Measurements from ENCODE around the gene FFAR2. TPM values are rescaled to one million over a fixed set of nuclear protein-coding genes. Genes with fewer than 3 reads are reported as not detected.
"Not testable (repeated sequence)": the region's sequence is repeated elsewhere in the genome, so short reads cannot be mapped to it uniquely, and the experiment has no call there.

Gene FFAR2
- not detected for total RNA-seq
- polyA plus RNA-seq: not detected
- total RNA-seq: 0 reads per million in 6 experiments

DNA sequence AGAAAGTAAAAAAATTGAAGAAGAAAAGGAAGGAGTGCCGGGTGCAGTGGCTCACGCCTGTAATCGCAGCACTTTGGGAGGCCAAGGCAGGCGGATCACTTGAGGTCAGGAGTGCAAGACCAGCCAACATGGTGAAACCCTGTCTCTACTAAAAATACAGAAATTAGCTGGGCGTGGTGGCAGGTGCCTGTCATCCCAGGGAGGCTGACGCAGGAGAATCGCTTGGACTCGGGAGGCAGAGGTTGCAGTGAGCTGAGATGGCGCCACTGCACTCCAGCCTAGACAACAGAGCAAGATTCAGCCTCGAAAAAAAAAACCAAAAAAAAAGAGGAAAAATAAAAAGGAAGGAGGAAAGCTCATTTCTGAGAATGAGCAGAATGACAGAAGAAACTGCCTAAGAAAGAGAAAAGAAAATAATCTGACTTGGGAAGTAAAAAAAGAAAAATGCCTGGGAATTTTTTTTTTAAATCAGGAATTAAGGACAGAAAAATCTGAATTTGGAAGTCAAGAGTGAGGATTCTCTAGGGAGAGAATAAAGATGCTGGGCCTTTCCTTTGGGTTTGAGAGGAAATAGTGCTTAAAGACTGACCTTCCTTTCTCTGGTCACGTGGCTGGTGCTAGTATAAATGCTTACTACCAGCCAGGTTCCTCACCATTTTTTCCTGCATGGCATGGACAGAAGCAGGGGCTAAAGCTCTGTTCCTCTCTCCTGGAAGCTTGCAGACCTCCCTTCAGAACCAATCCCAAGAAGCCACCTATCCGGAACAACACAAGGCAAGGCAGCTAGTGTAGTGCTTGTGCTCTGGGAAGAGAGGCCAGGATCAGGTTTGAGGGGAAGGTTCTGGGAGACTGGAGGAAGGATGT, at the start of gene FFAR2:
Gene FFAR2 (plus strand): TSS at position 652 of the 864 bp plus-strand sequence. CDS start 1,458 bp downstream, outside the sequence.
- no peaks in the 10 kb centered on the region for H3K9me3 Mint-ChIP-seq
- peaks cover 17 to 63% (median 29%) of the 10 kb centered on the region in 4 donors for H3K4me1 Mint-ChIP-seq
- peaks cover 5 to 42% (median 16%) of the 10 kb centered on the region in 5 donors for H3K27me3 Mint-ChIP-seq
- peak within 1 kb of the TSS in 7 of 10 donors; percentile 2 to 79 (median 18) for H3K27ac Mint-ChIP-seq
- DNase-seq (no peak), ATAC-seq (no peak)
- peaks cover 0 to 3% (median 0%) of the 10 kb centered on the region in 3 donors for H3K36me3 Mint-ChIP-seq
- POLR2A ChIA-PET: interaction anchor here (0.6 kb wide), 1 partner anchor 443 kb away, joined by 3 read pairs; no protein-coding TSS in a partner anchor
- peak within 1 kb of the TSS in 1 of 10 donors; percentile 16 for H3K4me3 Mint-ChIP-seq

DNA sequence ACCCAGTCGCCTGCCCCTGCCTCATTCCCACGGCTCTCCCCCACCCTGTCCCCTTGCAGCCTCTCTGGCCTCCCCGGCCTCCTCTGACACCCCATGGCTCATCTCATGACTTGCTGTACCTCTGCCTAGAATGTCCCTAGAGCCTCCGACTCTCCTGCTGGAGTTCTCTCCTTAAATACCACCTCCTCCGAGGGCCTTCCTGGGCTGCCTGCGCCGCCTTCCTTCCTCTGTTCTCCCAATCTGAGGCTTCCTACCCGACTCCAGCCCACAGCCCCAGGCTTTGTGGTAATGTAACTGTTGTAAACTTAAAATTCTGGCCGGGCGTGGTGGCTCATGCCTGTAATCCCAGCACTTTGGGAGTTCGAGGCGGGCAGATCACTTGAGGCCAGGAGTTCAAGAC, 49.5 kb upstream of the FFAR2 start:
- H3K27ac Mint-ChIP-seq: no peak overlapping the region
- H3K36me3 Mint-ChIP-seq: no peaks in the 10 kb centered on the region
- H3K27me3 Mint-ChIP-seq: peaks cover 2 to 10% (median 4%) of the 10 kb centered on the region in 5 donors
- DNase-seq (no peak), ATAC-seq (no peak)
- no peaks in the 10 kb centered on the region for H3K9me3 Mint-ChIP-seq
- no peak overlapping the region for H3K4me3 Mint-ChIP-seq
- POLR2A ChIA-PET: no interaction called here
- peaks cover 0 to 2% (median 0%) of the 10 kb centered on the region in 4 donors for H3K4me1 Mint-ChIP-seq

DNA sequence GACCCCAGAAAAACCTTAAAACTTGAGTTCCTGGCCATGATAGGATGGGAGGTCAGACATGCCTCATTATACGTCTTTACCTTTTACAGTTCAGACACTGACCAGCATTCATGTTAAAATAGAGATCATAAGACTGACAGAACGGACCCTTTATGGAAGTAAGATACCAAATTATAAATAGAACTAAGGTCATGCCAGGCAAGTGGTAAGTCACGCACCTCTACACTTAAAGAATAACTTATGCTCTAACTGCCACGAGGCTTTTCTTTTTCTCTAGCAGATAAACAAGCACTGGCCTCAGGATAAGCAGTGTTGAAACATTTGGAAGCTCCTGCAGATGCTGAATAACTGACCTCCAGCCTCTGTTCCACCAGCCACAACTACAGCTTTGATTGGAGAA, 48.8 kb upstream of the FFAR2 start:
- H3K27ac Mint-ChIP-seq: no peak overlapping the region
- DNase-seq (no peak), ATAC-seq (no peak)
- POLR2A ChIA-PET: no interaction called here
- H3K9me3 Mint-ChIP-seq: no peaks in the 10 kb centered on the region
- H3K27me3 Mint-ChIP-seq: peaks cover 2 to 10% (median 4%) of the 10 kb centered on the region in 5 donors
- H3K36me3 Mint-ChIP-seq: no peaks in the 10 kb centered on the region
- H3K4me3 Mint-ChIP-seq: no peak overlapping the region
- H3K4me1 Mint-ChIP-seq: peaks cover 0 to 2% (median 0%) of the 10 kb centered on the region in 4 donors

DNA sequence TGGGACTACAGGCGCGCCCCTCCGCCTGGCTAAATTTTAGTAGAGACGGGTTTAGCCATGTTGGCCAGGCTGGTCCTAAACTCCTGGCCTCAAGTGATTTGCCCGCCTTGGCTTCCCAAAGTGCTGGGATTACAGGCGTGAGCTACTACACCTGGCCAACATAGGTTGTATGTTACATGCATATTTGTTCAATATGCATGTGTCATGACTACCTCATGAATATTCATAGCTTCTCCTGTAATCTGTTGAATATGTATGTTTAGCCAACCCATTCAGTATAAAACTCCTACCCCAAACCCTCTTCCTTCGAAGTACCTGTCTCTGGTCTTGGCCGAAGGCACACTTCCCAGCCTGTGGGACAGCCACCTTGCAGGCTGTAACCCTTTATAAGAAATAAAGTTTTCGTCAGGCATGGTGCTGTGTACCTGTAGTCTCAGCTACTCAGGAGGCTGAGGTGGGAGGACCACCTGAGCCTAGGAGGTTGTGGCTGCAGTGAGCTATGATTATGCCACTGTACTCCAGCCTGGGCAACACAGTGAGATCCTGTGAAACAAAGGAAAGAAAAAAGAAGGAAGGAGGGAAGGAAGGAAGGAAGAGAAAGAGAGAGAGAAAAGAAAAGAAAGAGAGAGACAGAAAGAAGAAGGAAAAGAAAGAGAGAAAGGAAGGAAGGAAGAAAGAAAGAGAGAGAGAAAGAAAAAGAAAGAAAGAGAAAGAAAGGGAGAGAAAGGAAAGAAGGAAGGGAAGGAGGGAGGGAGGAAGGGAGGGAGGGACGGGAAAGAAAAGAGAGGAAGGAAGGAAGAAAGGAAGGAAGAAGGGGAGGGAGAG, 47.9 kb upstream of the FFAR2 start:
- Mint-ChIP-seq H3K27me3 (peaks cover 2 to 10% (median 4%) of the 10 kb centered on the region in 5 donors), H3K36me3 (no peaks in the 10 kb centered on the region), H3K27ac (peak overlapping the region in 3 of 10 donors; percentile 11 to 77 (median 63)), H3K4me1 (peaks cover 0 to 2% (median 0%) of the 10 kb centered on the region in 4 donors), H3K4me3 (no peak overlapping the region), H3K9me3 (no peaks in the 10 kb centered on the region)
- no peak for DNase-seq
- ATAC-seq: no peak
- POLR2A ChIA-PET: no interaction called here

DNA sequence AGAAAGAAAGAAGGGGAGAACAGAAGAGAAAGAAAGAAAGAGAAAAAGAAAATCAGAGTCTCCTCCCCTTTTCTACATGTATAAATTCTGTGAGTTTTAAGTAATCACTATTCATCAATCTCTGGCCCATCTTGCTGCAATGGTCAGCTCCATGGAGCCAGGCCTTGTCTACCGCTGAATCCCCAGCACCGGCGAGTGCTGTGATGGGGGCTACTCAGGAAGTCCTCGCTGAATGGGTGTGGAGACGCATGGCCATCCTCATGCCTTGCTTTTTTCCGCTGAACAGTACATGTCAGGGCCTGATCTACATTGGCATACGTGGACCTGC, 47.3 kb upstream of the FFAR2 start:
- Mint-ChIP-seq H3K9me3 (no peaks in the 10 kb centered on the region), H3K4me1 (no peaks in the 10 kb centered on the region), H3K36me3 (no peaks in the 10 kb centered on the region), H3K27me3 (peaks cover 2 to 10% (median 4%) of the 10 kb centered on the region in 5 donors), H3K27ac (peak overlapping the region in 1 of 10 donors; percentile 63), H3K4me3 (no peak overlapping the region)
- POLR2A ChIA-PET: no interaction called here
- ATAC-seq (no peak), DNase-seq (no peak)

DNA sequence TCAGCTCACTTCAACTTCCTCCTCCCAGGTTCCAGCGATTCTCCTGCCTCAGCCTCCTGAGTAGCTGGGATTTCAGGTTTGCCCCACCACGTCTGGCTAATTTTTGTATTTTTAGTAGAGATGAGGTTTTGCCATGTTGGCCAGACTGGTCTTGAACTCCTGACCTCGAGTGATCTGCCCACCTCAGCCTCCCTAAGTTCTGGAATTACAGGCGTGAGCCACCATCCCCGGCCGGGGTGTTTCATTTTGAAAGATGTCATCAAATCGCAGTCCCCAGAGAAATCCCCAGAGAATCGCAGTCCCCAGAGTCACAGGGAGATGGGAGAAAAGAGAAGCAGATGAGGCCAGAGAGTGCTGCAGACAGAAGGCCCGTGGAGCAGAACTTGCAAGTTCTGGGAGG, 46.6 kb upstream of the FFAR2 start:
- peak overlapping the region in 1 of 10 donors; percentile 41 for H3K27ac Mint-ChIP-seq
- ATAC-seq, H3K4me3 Mint-ChIP-seq, DNase-seq, H3K4me1 Mint-ChIP-seq, H3K27me3 Mint-ChIP-seq, H3K9me3 Mint-ChIP-seq, H3K36me3 Mint-ChIP-seq, POLR2A ChIA-PET: not testable (repeated sequence)

DNA sequence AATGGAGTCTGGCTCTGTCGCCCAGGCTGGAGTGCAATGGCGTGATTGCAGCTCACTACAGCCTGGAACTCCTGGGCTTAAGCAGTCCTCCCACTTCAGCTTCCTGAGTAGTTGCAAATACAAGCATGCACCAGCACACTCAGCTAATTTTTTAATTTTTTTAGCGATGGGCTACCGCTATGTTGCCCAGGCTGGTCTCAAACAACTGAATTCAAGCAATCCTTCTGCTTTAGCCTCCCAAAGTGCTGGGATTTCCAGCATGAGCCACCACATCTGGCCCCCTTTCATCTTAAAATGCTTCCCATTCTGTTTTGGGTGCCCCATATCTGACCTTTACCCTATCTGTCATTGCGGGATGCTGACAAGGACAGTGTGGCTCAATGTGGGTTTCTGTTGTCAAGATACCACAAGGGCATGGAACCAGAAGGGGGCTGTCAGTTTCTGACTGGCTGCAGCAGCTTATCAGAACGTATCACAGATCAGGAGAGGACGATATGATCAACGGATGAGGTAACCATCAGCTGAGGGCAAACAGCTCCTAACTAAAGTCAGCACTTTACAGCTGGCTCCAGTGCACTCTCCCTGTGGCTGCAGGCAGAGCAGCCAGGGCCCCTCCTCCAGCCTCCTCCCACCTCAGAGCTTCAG, 44.8 kb upstream of the FFAR2 start:
- POLR2A ChIA-PET: interaction anchor here (1.3 kb wide), 1 partner anchor 9 kb away, joined by 3 read pairs; no protein-coding TSS in a partner anchor
- no peaks in the 10 kb centered on the region for H3K9me3 Mint-ChIP-seq

DNA sequence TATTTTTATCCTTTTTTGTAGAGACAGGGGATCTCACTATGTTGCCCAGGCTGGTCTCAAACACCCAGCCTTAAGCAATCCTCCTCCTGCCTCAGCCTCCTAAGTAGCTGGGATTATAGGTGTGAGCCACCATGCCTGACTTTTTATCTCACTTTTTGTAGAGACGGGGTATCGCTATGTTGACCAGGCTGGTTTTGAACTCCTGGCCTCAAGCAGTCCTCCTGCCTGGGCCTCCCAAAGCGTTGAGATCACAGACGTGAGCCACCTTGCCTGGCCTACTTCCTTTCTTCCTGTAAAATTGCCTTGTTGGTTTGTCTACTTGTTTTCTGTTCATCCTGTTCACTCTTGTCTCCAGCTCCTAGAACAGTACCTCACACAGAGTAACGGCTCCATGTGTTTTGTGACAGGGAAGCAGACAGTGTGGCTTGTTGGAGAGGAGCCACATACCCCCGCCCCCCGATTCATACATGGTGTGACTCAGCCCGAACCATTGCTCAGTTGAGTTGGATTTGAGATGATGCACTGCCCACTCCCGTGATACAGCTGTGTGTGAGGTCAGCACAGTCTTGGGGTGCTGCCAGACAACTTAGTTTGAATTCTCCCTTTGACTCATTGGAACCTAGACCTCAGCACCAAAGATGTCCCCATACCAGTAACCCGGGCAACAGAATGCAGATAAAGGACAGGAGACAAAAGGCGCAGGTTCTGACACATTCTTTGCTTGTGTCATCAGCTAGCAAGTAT, 43.0 kb upstream of the FFAR2 start:
- no peaks in the 10 kb centered on the region for H3K36me3 Mint-ChIP-seq
- POLR2A ChIA-PET: interaction anchor here (0.7 kb wide), 1 partner anchor 162 kb away, joined by 5 read pairs; no protein-coding TSS in a partner anchor
- ATAC-seq: no peak

More for the DNA sequence above, 44.8 kb upstream of the FFAR2 start:
- Mint-ChIP-seq H3K27ac (no peak overlapping the region), H3K36me3 (no peaks in the 10 kb centered on the region), H3K27me3 (peaks cover 2 to 9% (median 4%) of the 10 kb centered on the region in 5 donors), H3K4me1 (peaks cover 0 to 2% (median 0%) of the 10 kb centered on the region in 4 donors), H3K4me3 (no peak overlapping the region)
- DNase-seq: no peak
- no peak for ATAC-seq

DNA sequence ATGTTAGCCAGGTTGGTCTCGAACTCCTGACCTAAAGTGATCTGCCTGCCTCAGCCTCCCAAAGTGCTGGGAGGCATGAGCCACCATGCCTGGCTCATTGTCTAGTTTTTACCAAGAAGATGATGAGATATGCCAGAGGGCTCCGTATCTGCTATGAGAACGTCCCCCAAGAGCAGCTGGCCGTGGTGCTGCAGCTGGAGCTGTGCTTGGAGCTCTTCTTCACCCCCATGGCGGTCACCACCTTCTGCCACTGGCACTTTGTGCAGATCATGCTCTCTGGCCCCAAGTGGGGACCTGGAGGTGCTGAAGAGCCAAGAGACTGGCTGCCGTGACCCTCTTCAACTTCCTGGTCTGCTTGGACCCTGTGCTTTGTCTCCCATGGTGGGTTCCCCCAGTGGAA, 40.4 kb upstream of the FFAR2 start:
- Mint-ChIP-seq H3K36me3 (no peaks in the 10 kb centered on the region), H3K4me1 (peaks cover 0 to 10% (median 0%) of the 10 kb centered on the region in 4 donors), H3K4me3 (no peak overlapping the region), H3K9me3 (no peaks in the 10 kb centered on the region), H3K27me3 (peaks cover 0 to 10% (median 5%) of the 10 kb centered on the region in 5 donors), H3K27ac (no peak overlapping the region)
- DNase-seq: no peak
- ATAC-seq: no peak
- POLR2A ChIA-PET: no interaction called here

More for the DNA sequence above, 43.0 kb upstream of the FFAR2 start:
- H3K27me3 Mint-ChIP-seq: peaks cover 0 to 9% (median 2%) of the 10 kb centered on the region in 5 donors
- H3K9me3 Mint-ChIP-seq: no peaks in the 10 kb centered on the region
- no peak overlapping the region for H3K4me3 Mint-ChIP-seq
- H3K4me1 Mint-ChIP-seq: peaks cover 0 to 10% (median 0%) of the 10 kb centered on the region in 4 donors
- DNase-seq: no peak
- H3K27ac Mint-ChIP-seq: peak overlapping the region in 1 of 10 donors; percentile 45

DNA sequence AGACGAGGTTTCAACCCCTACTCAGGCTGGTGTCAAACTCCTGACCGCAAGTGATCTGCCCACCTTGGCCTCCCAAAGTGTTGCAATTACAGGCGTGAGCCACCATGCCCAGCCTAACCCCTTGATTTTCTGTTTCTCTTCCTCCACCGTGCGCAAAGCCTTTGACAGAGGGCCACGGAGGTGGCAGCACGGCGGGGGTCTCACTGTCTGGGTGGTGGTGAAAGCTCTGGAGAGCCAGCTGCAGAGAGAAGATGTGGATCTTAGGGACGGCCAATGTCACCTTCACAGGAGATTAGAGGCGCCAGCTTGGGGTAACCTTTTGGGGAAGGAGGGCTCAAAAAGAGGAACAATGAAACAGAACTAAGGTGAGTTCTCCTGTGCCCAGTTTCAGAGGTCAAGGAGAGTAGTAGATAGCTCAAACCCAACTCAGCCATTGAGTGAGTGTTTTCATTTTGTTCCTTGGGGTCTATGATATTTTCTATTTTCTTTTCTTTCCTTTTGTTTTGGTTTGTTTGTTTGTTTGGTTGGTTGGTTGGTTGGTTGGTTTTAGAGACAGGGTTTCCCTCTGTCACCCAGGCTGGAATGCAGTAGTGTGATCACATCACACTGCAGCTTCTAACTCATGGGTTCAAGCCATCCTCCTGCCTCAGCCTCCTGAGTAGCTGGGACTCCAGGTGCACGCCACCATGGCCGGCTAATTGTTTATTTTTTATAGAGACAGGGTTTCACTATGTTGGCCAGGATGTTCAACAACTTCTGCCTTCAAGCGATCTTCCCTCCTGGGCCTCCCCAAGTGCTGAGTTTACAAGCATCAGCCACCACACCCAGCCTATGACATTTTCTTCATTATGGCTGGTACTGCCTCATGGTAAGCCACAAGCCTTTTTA, 39.5 kb upstream of the FFAR2 start:
- ATAC-seq: no peak
- H3K4me1 Mint-ChIP-seq: peaks cover 0 to 10% (median 0%) of the 10 kb centered on the region in 4 donors

DNA sequence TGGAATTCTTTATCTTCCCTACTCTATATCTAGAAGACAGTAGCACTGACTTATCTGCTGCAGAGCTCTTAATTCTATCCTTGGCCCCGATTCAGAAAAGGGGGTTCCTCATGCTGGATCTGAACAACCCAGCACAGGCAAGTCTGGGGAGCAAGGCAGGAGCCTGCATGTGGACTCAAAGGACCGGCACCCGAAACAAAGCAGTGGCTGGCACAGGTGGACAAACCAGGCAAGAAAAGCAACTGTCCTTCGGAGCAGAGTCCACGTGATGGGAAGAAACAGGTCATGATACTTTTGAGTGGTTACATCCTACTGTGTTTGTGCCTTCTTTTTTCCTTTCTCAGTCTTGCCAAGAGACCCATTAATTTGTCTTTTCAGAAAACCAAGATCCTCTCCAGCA, 38.9 kb upstream of the FFAR2 start:
- Mint-ChIP-seq H3K36me3 (no peaks in the 10 kb centered on the region), H3K27ac (no peak overlapping the region), H3K4me3 (no peak overlapping the region), H3K4me1 (peaks cover 0 to 10% (median 0%) of the 10 kb centered on the region in 4 donors), H3K27me3 (peaks cover 1 to 24% (median 12%) of the 10 kb centered on the region in 5 donors), H3K9me3 (no peaks in the 10 kb centered on the region)
- POLR2A ChIA-PET: interaction anchor here (0.6 kb wide), 1 partner anchor 68 kb away, joined by 3 read pairs; no protein-coding TSS in a partner anchor
- ATAC-seq (no peak), DNase-seq (no peak)

More for the DNA sequence above, 39.5 kb upstream of the FFAR2 start:
- Mint-ChIP-seq H3K36me3 (no peaks in the 10 kb centered on the region), H3K4me3 (no peak overlapping the region), H3K27ac (peak overlapping the region in 1 of 10 donors; percentile 17), H3K27me3 (peaks cover 1 to 17% (median 9%) of the 10 kb centered on the region in 5 donors), H3K9me3 (no peaks in the 10 kb centered on the region)
- no peak for DNase-seq
- POLR2A ChIA-PET: interaction anchor here (0.6 kb wide), 1 partner anchor 69 kb away, joined by 3 read pairs; no protein-coding TSS in a partner anchor
